Heart left ventricle (tissue), 16 donors: ENCODE measurements around the gene MAP3K10. TPM values are rescaled to one million over a fixed set of nuclear protein-coding genes. Genes with fewer than 3 reads are reported as not detected.

Source experiments
- ATAC-seq, 4 donors: fragments of 200-7000 bp; cut with Tn5 transposase; one replicate each; pipeline ENCODE4 v1.9.1; 2020 to 2022; ENCODE audit warnings: moderate library complexity in 4 of 4, mild to moderate bottlenecking in 3 of 4, moderate number of reproducible peaks in 1 of 4
- DNase-seq, 5 donors: peaks; one replicate each; pipeline ENCODE4 v3.0.0-alpha.2; 2020
- H3K27ac ChIP-seq, 12 donors: fragments of 200-600 bp; sonication (generic) in 4 of 12; one replicate each; pipeline versions ENCODE4 v1.5.0 to v1.8.0; 2016 to 2022; ENCODE audit warnings: mild to moderate bottlenecking in 2 of 12
- H3K27me3 ChIP-seq, 9 donors: fragments of 200-600 bp; sonication (generic) in 2 of 9; one replicate each; pipeline versions ENCODE4 v1.5.1 to v1.8.0; 2016 to 2022; ENCODE audit warnings: mild to moderate bottlenecking in 3 of 9
- H3K36me3 ChIP-seq, 9 donors: fragments of 200-600 bp; sonication (generic) in 2 of 9; one replicate each; pipeline versions ENCODE4 v1.5.0 to v1.8.0; 2018 to 2022; ENCODE audit warnings: mild to moderate bottlenecking in 2 of 9
- H3K4me1 ChIP-seq, 12 donors: fragments of 200-600 bp; sonication (generic) in 4 of 12; one replicate each; pipeline versions ENCODE4 v1.5.0 to v1.8.0; 2016 to 2022; ENCODE audit warnings: mild to moderate bottlenecking in 3 of 12
- H3K4me3 ChIP-seq, 12 donors: fragments of 200-600 bp; sonication (generic) in 4 of 12; one replicate each; pipeline versions ENCODE4 v1.5.0 to v1.8.0; 2017 to 2022; ENCODE audit warnings: mild to moderate bottlenecking in 9 of 12, moderate library complexity in 4 of 12
- H3K9me3 ChIP-seq, 12 donors: fragments of 200-600 bp; sonication (generic) in 4 of 12; one replicate each; pipeline versions ENCODE4 v1.5.0 to v1.8.0; 2016 to 2022; ENCODE audit warnings: mild to moderate bottlenecking in 1 of 12
- POLR2A ChIP-seq, 2 donors: fragments of 450-650 bp; IDR thresholded peaks; one replicate each; pipeline ENCODE4 v1.6.1; 2017; ENCODE audit warnings: antibody characterized with exemption in 2 of 2, mild to moderate bottlenecking in 2 of 2, moderate library complexity in 2 of 2
- WGBS, 4 donors: extraction: QIAGEN DNeasy Blood & Tissue Kit in 2 of 4; methylation state at CpG; one replicate each; pipeline versions ENCODE4 v1.1.5 to v1.1.7; 2013 to 2018; 5-methylcytosine and 5-hydroxymethylcytosine counted together
- intact Hi-C, 10 donors: fragments of 100-400 bp; cut with DNase I; formaldehyde crosslinking; loops; one replicate each; pipeline versions ENCODE4 v1.11.1 to v1.14.2; 2022
- polyA plus RNA-seq, 2 donors: library from polyadenylated mRNA; stranded (reverse); fragments of 200-250 nt; gene quantifications; one replicate each; pipeline ENCODE4 v1.2.3, GENCODE V29; 2013
- total RNA-seq, 9 donors: library from RNA; depleted of rRNA in 2 of 9; stranded (reverse); fragments of >200 nt in 2 of 9; fragmentation: NEBNext Ultra II Directional in 3 of 9; extraction: Animal tissue kit (Norgen Biotek cat#: 25700) in 3 of 9; gene quantifications; one replicate each; pipeline versions ENCODE4 v1.1.0 to v1.2.4, GENCODE V29; 2016 to 2023
- TF ChIP-seq, protein P1 (sequence below), 12 donors: fragments of 200-600 bp; sonication (generic) in 4 of 12; IDR thresholded peaks; one replicate each; pipeline versions ENCODE4 v1.5.0 to v1.8.0; 2018 to 2022; ENCODE audit warnings: antibody characterized with exemption in 12 of 12, mild to moderate bottlenecking in 5 of 12
- donor health status: ischemic (EF 13 %, LVEDD 7.1; RV severe dilation, severe dysfunction).
- donor health status: healthy with polysubstance abuse.
- donor health status: DM: no; HTN: yes; CAD: no.
- donor health status: DM: no; HTN: no; CAD: no.
- donor health status: ischemic (EF 25% LVEDD 6.9; RV normal size, moderate dysfunction).
- donor health status: ischemic (EF 25% LVEDD 5.7; RV mildly dilated, moderate dysfunction).
- donor health status: healthy.
- donor health status: DM: yes; HTN: yes; CAD: no.
- donor health status: ischemic (EF 35%, LVEDD 5.7; RV mildly dilated, moderate dysfunction).
- donor health status: nonischemic (EF 11% LVEDD 7.7; RV severe dilation, severe dysfunction).
- donor health status: DM: yes; HTN: yes; CAD: no.
- donor health status: PGD.
- donor health status: ischemic (EF 29% LVEDD 5.4; RV normal size, mild dysfunction).
- donor health status: nonischemic (EF 23%, LVEDD 6.1; RV moderate dilation, normal function).

The MAP3K10 gene
- total and polyA plus RNA-seq, 11 donors, result 13.7 to 32.8 (median 16.2) TPM

DNA sequence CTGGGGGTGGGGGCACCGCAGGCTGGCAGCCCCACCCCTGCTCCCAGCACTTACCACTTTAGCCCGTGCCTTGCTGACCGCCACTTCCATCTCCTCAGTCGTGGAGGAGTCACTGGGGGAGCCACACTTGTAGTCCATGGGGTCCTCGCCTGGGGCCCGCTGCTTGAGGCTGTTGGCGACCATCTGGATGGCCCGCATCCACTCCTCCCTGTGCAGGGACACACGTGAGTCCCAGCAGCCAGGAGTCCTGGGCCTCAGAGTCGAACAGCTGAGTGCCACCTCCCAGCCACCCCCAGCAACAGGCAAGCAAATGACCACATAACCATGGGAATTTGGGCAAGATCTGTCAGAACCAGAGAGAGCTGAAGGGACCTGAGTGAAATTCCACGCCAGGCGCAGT, 51.3 kb downstream of the MAP3K10 start:
- DNase-seq, result no peak
- Histone ChIP-seq H3K27ac (peak overlapping the region in 10 of 12 donors; percentile 29 to 72 (median 58)), H3K4me1 (peaks cover 0 to 45% (median 23%) of the 10 kb centered on the region in 12 donors), H3K36me3 (peaks cover 0 to 47% (median 38%) of the 10 kb centered on the region in 9 donors), H3K9me3 (no peaks in the 10 kb centered on the region), H3K4me3 (no peak overlapping the region), H3K27me3 (no peaks in the 10 kb centered on the region)
- no peak for TF ChIP-seq POLR2A (IDR thresholded peaks at IDR 0.05)
- TF ChIP-seq, protein P1, sequence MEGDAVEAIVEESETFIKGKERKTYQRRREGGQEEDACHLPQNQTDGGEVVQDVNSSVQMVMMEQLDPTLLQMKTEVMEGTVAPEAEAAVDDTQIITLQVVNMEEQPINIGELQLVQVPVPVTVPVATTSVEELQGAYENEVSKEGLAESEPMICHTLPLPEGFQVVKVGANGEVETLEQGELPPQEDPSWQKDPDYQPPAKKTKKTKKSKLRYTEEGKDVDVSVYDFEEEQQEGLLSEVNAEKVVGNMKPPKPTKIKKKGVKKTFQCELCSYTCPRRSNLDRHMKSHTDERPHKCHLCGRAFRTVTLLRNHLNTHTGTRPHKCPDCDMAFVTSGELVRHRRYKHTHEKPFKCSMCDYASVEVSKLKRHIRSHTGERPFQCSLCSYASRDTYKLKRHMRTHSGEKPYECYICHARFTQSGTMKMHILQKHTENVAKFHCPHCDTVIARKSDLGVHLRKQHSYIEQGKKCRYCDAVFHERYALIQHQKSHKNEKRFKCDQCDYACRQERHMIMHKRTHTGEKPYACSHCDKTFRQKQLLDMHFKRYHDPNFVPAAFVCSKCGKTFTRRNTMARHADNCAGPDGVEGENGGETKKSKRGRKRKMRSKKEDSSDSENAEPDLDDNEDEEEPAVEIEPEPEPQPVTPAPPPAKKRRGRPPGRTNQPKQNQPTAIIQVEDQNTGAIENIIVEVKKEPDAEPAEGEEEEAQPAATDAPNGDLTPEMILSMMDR (IDR thresholded peaks at IDR 0.05), result no peak
- WGBS, 4 donors, result 72 to 85% (median 78%) methylated on average over 9 to 12 of the region's 12 CpGs
- ATAC-seq, result peak in 2 of 4 donors; percentile 1 to 10
- intact Hi-C loops, result loop anchor here in 3 of 10 donors (5.0 kb wide), 1 partner anchor 40 kb away; no protein-coding TSS in a partner anchor

DNA sequence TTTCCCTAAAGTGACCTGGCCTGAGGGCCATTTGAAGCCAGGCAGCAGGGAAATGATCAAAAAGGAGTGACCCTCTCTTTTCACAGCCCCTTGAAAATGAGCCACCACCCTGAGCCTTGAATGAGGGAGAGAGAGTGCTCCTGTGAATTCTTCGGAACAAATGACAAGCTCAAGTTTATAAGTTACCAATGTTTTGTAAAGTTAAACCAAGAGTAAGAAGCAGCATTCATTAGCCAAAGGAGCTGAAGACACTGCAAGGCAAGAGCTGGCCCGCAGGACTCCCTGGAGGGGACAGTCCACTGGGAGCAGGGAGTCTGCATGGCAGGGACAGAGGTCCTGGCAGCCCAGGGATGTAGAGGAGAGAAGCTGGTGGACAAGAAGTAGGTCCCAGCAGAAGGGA, 52.0 kb downstream of the MAP3K10 start:
- Histone ChIP-seq H3K4me3 (no peak overlapping the region), H3K27me3 (no peaks in the 10 kb centered on the region), H3K4me1 (peaks cover 0 to 49% (median 23%) of the 10 kb centered on the region in 12 donors), H3K9me3 (no peaks in the 10 kb centered on the region), H3K36me3 (peaks cover 0 to 40% (median 31%) of the 10 kb centered on the region in 9 donors), H3K27ac (no peak overlapping the region)
- TF ChIP-seq, protein P1 (IDR thresholded peaks at IDR 0.05), result no peak
- no peak for TF ChIP-seq POLR2A (IDR thresholded peaks at IDR 0.05)
- DNase-seq (no peak), ATAC-seq (no peak)
- WGBS, 4 donors, result 92 to 98% (median 96%) methylated on average over 2 of the region's 2 CpGs
- intact Hi-C loops, result loop anchor here in 3 of 10 donors (5.0 kb wide), 1 partner anchor 39 kb away; no protein-coding TSS in a partner anchor

DNA sequence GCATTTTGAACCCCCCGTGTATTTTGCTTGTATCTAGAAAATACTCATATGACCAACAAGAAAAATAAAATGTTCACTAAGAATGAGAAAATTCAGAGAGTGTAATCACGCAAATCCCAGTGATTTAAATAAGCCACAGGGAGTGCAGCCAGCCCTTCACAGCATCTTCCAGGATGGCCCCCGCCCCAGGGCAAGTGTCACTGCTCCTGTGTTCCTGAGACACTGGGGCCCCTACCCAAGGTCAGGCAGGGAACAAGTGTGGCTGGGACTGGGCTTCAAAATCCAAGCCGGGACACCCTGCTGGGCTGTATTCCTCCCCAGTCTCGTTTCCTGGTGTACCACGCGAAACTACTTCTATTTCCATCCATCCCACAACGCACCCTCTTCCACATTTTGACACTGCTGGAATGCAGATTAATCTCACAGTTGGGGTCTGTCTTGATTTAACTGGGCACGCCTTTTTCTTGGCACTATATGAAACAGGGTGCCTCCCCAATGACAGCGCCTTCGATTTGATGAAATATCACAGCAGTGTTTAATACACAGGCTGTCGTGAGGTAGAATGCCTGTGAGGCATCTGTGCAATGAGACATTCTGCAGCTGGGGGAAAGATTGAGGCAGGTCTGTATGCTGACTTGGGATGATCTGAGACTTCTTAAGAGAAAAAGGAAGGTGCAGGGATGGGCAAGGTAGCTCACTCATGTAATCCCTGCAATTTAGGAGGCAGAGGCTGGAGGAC, 53.5 kb downstream of the MAP3K10 start:
- ATAC-seq, result no peak
- H3K27me3 ChIP-seq, result no peaks in the 10 kb centered on the region
- 68 to 76% (median 70%) methylated on average over 12 of the region's 12 CpGs for WGBS, 4 donors
- no peak overlapping the region for H3K27ac ChIP-seq
- no peak for DNase-seq
- TF ChIP-seq POLR2A (IDR thresholded peaks at IDR 0.05), result no peak
- TF ChIP-seq, protein P1 (IDR thresholded peaks at IDR 0.05), result no peak
- no peaks in the 10 kb centered on the region for H3K9me3 ChIP-seq
- H3K36me3 ChIP-seq, result peaks cover 0 to 33% (median 22%) of the 10 kb centered on the region in 9 donors
- H3K4me1 ChIP-seq, result peaks cover 0 to 49% (median 23%) of the 10 kb centered on the region in 12 donors
- intact Hi-C loops, result loop anchor here in 3 of 10 donors (5.0 kb wide), 1 partner anchor 38 kb away; no protein-coding TSS in a partner anchor
- H3K4me3 ChIP-seq, result no peak overlapping the region

DNA sequence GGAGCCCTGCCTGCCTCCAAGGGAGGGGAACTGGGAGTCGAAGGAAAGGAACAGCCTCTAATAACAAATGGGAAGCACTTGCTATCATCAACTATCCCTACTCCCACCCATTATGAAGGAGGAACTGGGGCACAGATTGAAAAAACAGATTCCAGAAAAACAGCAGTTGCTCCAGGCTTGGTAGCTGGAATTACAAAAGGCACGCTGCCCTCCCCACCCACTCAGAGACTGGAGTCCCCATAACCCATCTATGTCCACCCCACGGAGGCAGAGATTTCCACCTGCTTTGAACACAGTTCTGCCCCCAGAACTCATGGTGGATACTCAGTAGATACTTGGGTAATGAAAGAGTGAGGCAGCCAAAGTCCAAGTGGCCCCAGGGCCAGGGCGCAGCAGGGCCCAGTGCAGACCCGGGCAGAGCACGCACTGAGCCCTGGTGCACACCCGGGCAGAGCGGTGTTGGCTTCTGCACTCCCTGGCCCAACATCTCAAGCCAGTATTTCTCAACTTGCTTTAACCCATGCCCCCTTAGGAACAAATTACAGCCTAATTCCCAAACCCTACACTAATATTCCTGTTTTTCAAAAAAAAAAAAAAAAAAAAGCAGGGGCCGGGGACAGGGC, 54.4 kb downstream of the MAP3K10 start:
- no peaks in the 10 kb centered on the region for H3K27me3 ChIP-seq
- TF ChIP-seq POLR2A (IDR thresholded peaks at IDR 0.05), result no peak
- TF ChIP-seq, protein P1 (IDR thresholded peaks at IDR 0.05), result no peak
- intact Hi-C loops, result no loop called here
- no peaks in the 10 kb centered on the region for H3K9me3 ChIP-seq
- H3K4me3 ChIP-seq, result no peak overlapping the region
- 78 to 85% (median 79%) methylated on average over 7 to 9 of the region's 9 CpGs for WGBS, 4 donors
- H3K4me1 ChIP-seq, result peaks cover 0 to 49% (median 23%) of the 10 kb centered on the region in 12 donors
- DNase-seq, result no peak
- no peak for ATAC-seq
- peaks cover 0 to 33% (median 18%) of the 10 kb centered on the region in 9 donors for H3K36me3 ChIP-seq
- no peak overlapping the region for H3K27ac ChIP-seq
